NCI-H2227 (cell line): Measurements from ENCODE around the gene NTHL1.
"Not testable (repeated sequence)": the region's sequence is repeated elsewhere in the genome, so short reads cannot be mapped to it uniquely, and the experiment has no call there.

Experiments
- DNase-seq: peaks from one replicate; lab custom pipeline; 2025; ENCODE audit not compliant: unreplicated experiment; lab: John Stamatoyannopoulos, UW

NTHL1 gene

DNA sequence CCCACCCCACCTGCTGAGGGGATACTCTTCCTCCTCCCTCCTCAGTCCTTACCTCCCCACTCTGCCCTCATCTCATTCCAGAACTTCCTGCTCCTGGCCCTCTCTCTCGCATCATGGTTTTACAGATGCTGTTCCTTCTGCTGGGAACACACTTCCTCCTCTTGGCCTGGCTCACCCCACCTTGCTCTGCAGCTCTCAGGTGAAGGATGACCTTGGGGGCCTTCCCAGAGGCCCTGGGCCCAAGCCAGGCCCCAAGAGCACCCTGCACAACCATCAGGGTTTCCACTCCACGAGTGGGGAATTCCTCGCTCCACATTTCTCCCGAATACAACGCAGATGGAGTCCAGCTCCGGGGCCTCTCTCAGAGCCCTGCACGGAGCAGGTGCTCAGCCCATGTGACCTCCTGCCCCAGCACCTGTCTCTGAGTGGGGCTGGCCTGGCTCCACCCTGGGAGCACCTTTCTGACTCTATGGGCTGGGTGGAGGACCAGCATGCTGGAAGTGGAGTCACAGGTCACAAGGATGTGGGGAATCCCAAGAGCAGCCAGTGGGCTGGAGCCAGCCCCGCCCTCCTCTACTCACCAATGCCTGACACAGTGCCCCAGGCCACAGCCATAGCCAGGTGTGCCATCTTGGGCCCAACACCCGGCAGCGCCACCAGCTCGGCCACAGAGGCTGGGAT lies 4.5 kb downstream of the NTHL1 start:
- no peak for DNase-seq

DNA sequence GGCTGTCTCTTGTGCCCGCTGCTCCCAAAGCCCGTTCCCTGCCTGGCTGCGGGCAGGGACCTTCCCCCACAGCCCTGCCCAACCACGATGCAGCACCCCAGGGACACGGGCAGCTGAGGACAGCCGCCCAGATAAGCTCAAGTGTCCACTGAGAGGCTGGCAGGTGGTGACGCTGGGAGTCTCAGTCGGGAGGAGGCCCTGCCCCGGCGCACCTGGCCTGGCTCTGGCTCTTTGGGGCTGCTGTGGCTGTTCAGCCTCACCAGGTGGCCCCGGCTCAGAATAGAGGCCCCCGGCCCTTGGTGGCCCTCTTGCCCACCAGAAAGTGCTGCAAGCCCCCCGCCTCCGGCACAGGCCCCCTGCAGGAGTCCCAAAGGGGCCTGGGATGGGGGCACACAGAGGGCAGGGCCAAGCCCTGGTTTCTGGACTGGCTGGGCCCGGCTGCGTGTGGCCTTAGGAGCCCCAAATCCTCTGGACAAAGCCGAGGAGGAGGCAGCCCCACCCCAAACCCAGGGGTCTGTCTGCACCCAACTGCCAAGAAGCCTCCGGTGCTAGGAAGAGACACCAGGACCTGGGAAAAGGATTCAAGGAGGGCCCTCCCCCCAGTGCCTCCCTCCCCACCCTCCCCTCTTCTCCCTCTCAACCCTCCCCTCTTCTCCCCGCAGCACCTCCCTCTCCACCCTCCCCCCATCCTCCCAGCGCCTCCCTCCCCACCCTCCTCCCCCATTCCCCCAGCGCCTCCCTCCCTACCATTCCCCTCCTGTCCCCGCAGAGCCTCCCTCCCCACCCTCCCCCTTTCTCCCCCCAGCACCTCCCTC lies 5.3 kb downstream of the NTHL1 start:
- DNase-seq = no peak

DNA sequence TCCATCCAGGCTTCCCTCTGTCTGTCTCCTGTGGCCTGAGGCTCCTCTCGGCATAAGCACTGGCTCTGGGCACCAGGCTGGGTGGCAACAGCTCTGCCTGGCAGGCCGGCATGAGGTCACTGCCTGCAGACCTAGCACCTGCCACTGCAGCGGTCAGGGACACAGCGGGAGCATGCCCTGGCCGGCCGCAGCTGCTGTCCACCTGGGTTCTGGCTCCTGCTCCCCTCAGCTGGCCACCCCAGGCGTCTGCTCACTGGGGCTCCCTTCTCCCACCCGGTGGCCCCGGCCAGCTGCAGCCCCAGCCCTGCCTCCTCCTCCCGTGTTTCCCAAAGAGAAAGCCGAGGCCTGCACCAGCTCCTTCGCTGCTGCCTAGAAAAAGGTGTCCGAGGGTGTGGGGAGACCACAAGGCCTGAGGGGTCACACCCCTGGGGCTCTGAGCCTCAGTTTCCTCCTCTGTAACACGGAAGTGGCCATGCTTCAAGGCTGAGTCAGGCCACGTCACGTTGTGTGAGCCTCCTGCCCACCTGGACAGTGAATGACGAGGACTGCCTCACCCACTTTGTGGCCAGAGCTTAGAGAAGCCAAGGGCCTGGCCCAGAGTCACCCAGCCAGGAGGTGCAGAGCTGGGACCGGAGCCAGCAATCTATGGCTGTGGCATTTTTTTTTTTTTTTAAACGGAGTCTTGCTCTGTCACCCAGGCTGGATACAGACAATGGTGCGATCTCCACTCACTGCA lies 6.7 kb downstream of the NTHL1 start:
- DNase-seq = no peak

DNA sequence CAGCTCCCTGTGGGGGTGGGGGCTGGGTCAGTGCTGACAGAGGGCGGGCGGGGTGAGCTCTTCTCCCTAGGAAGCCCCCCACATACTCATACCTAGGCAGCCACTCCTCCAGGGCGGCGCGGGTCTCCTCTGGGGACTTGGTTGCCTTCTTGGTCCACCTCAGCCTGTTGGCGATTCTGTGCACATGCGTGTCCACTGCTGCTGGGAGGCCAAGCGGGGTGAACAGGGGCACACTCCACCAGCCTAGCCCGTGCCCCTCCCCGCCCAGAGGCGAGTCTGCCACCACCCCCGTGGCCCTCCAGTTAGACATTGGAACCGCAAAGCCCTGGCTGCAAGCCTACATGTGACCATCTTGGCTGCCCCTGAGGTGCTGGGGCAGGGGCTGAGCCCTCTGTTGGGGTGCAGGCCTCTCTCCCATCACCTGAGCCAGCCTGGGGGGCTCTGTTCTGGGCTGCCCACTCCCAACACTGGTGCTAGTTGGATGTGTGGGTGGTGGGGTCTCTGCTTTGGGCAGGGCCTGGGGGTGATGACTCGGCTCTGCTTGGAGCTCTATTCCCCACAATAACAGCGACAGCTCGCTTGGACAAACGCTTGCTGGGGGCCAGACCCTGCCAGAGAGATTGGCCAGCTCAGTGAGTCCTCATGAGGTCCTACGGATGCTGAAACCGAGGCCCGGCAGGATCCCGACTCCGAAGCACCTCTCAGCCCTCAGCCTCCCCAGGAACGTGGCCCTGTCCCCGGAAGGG lies 7.4 kb downstream of the NTHL1 start:
- no peak for DNase-seq

GRCh38 chr16:2039274-2040031 lies 8.2 kb downstream of the NTHL1 start:
- DNase-seq = no peak

DNA sequence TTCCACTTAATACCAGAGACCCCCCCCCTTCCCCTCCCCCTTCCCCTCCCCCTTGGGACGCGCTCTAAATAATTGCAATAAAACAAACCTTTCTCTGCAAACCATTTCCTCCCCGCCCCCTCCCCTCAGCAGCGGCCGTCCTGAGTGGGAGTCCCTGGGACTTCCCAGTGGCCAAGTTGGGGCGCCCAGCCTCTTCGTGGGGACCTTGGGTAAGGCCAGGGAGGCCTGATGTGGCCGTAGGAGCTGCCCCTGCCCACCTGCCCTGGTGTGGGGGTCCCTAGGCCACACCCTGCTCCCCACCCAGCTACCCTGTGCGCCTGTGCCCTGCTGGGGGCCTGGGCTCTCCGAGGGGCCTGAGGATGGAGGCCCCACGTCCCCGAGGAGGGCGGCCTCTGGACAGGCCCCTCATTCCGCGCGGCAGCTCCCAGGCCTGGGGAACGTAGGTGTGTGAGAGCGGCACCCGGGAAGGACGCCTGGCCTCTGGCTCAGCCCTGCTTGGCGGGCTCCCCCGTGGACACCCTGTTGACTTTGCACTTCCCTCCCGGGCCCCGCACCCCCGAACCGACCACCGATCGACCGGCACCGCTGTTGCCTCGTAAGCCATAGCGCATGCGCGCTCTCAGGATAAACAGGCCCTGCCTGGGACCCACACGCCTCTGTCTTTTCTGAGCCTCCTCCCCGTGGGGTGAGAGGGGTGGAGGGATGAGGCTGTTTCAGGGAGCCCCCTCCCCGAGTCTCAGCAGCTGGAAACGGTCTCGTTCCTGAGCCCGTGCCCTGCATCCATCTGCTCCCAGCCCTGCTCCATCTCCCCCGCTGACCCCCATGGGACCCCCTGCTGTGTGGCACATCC lies 9.0 kb downstream of the NTHL1 start:
- no peak for DNase-seq

DNA sequence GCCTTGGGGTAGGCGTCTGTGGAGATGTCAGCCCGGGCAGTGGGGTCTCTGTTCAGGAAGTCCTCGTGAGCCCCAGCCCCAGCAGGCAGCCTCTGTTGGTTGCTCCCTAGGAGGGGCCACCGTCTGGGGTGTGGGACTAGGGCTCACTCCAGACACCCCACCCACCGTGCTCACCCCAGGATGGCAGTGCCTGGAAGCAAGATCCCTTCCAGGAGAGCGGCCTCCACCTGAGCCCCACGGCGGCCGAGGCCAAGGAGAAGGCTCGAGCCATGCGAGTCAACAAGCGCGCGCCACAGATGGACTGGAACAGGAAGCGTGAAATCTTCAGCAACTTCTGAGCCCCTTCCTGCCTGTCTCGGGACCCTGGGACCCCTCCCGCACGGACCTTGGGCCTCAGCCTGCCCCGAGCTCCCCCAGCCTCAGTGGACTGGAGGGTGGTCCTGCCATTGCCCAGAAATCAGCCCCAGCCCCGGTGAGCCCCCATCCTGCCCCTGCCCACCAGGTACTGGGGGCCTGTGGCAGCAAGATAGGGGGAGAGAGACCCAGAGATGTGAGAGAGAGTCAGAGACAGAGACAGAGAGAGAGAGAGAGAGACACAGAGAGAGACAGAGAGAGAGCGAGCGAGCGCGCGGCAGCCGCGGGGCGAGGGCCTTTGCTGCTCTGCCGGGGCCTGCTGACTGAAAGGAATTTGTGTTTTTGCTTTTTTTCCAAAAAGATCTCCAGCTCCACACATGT lies 9.8 kb downstream of the NTHL1 start:
- DNase-seq = no peak

DNA sequence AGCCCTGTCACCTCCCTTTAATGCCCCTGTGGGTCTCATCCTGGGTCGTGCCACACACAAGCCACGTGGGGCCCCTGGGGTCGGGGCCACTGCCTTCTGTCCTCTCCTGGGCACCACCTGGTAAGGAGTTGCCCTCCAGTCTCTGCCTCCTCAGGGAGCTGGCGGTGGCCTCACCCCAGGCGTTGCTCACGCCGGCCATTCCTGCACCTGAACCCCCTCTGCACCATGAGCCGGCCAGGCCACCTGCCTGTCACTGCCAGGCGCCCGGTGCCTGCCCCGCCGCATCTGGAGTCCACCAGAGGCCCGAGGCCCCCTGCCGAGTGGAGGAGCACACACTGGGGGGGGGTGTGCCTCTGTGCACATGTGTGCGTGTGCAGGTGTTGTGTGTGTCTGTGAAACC lies 10.5 kb downstream of the NTHL1 start:
- DNase-seq = no peak

DNA sequence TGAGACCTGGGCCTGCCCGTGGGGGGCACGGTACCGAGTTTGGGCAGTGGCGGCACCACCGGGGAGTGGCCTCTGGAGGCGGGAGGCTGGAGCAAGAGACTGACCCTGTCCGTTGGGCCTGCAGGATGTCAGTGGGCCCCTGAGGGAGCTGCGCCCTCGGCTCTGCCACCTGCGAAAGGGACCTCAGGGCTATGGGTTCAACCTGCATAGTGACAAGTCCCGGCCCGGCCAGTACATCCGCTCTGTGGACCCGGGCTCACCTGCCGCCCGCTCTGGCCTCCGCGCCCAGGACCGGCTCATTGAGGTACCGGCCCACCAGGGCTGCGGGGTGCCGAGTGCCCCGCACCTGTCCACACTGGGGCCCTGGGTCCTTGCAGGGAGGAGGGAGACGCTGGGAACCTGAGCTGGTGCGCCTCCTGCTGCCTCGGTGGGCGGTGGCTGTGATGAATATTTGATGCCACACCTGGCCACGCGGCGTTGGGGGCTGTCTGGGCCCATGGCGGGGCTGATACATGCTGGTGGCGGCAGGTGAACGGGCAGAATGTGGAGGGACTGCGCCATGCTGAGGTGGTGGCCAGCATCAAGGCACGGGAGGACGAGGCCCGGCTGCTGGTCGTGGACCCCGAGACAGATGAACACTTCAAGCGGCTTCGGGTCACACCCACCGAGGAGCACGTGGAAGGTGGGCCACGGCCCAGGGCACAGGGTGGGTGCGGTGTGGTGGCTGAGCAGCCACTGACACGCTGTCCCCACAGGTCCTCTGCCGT lies 11.3 kb downstream of the NTHL1 start:
- DNase-seq = no peak

DNA sequence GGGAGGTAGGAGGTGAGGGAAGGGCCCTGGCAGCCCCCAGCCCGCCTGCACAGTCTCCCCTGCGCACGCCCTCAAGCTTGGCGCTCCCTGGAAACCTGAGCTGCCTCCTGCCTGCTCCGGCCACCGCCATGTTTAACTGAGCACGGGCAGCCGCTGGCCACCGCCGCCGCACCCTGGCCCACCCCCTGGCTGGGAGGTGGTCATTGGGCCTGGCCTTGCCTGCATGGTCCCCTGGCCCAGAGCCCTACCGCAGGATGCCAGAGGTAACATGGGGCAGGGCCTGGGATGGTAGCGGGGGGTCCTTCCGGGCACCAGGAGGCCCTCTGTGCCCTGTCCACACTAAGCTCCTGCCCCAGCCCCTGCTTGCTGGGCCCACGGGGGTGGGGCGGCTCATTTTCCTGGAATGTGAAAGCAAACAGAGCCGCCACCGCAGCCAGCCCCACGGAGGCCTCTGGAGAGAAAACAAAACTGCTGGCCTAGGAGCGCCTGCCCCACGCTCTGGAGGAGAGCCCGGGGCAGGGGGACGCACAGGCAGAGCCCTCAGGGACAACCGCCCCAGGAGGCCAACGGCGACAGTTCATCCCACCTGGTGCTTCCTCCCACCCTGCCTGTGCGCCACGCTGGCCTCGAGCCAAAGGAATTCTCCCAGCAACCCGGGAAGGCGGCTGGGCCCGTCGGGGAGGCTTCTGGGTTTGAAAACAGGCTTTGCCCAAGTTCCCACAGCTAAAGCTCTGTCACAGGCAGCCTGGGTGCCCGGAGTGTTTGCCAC lies 12.0 kb downstream of the NTHL1 start:
- DNase-seq = peak; percentile 53

- no peak for DNase-seq
These were observed 12.8 kb downstream of the NTHL1 start for GRCh38 chr16:2034696-2035430.

DNA sequence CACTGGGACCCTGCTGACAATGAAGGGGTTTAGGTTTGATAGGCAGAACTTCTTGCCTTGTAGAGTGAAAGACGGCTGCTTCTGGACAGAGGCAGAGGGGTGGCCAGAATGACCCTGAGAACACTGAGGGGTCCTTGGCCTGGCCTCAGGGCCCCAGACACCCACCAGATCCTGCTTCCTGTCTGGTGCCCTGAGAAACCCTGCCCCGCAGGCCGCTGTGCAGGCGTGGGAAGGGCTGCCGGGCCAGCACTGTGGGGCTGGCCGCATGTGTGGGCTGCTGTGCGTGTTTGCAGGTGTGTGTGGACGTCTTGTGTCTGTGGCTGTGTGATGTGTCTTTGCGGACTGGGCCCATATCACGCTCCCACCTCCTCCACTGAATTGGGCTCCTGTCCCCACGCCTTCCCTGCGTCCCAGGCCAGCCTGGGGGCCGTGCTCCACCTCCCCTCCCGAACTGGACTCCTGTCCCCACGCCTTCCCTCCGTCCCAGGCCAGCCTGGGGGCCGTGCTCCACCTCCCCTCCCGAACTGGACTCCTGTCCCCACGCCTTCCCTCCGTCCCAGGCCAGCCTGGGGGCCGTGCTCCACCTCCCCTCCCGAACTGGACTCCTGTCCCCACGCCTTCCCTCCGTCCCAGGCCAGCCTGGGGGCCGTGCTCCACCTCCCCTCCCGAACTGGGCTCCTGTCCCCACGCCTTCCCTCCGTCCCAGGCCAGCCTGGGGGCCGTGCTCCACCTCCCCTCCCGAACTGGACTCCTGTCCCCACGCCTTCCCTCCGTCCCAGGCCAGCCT lies 13.5 kb downstream of the NTHL1 start:
- not testable (repeated sequence) for DNase-seq

DNA sequence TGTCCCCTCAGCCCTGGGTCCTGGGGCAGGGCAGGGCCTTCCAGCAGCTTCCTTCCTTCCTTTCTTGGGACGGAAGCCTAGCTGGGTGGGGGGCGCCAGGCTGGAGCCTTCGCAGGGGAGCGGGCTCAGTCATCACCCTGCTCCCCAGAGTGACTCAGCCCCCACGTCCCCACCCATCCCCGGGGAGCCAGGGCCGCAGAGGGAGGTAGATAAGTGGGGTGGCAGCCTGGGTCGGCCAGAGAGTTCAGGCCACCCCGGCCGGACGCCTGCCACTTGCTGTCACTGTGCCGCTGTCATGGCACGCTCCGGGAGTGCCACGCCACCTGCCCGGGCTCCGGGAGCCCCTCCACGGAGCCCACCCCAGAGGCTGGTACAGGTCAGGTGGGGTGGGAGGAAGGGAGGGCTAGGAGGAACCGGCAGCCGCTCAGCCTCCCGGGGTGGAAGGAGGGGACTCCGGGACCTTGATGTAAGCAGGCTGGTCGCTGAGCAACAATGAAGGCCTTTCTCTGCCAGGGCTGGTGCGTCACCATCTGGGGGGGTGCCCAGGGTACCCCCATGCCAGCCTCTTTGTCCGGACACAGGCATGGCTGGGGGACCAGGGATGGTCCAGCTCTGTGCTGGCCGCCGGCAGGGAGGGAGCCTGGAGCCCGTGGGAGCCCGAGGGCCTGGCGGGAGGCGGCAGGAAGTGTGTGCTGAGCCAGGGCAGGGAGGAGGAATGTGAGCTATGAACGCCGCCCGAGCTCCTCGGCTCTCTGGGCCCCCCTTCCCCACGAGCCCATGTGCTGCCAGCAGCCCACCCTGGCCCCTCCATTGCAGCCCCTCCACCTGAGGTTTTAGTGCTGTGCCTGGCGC lies 14.4 kb downstream of the NTHL1 start:
- peak; percentile 22 for DNase-seq

DNA sequence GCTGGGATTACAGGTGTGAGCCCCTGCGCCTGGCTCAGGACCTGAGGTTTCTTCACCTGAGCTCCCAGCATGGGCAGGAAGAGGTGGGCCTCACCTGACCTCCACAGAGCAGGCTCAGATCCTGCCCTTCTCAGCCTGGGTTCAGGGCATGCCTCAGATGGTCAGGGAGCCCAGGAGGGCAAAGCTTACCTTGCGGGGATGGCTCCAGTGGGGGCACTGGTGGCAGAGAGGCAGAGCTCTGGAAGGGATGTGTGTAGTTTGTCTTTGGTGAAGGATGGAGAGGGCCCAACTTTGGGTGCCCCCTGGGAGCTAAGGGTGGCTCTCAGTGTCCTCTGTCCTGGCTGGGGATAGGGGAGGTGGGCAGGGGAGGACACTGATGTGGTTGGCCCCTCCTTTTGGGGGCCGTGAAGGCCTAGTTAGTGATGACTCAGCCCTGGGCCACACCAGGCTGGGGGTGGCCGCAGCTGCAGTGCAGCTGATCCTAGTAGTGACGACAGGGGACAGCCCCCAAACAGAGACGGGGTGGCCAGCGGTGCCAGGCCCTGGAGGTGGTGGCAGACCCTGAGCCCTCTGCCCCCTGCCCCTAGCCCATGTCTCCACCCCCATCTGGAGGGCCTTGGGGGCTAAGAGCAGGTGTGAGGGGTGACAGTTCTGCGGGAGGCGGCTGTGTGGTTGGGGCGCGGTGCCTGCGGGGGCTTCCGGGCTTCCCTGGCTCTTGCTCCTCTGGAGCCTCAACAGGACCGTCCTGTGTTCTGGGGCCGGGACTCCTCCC lies 15.2 kb downstream of the NTHL1 start:
- no peak for DNase-seq
